GM18517 (cell line): ENCODE measurements around the gene CWF19L1.
"Not testable (repeated sequence)": the region's sequence is repeated elsewhere in the genome, so short reads cannot be mapped to it uniquely, and the experiment has no call there.

Source experiments
- ATAC-seq: cut with Tn5 transposase; IDR thresholded peaks from one replicate; pipeline ENCODE4 v1.9.1; 2021; ENCODE audit warnings: mild to moderate bottlenecking, moderate library complexity; ENCODE audit not compliant: unreplicated experiment

The CWF19L1 gene

GRCh38 chr10:100267239-100268104 is at the start of gene CWF19L1:
Gene CWF19L1, minus strand, starts transcription at chr10:100267638. Its CDS starts 45 bp downstream, at chr10:100267593.
- peak; percentile 70 for ATAC-seq

- no peak for ATAC-seq
Measured at GRCh38 chr10:100315615-100316014, 48.2 kb upstream of the CWF19L1 start.

GRCh38 chr10:100311298-100311697 is 43.9 kb upstream of the CWF19L1 start:
- ATAC-seq = no peak

DNA sequence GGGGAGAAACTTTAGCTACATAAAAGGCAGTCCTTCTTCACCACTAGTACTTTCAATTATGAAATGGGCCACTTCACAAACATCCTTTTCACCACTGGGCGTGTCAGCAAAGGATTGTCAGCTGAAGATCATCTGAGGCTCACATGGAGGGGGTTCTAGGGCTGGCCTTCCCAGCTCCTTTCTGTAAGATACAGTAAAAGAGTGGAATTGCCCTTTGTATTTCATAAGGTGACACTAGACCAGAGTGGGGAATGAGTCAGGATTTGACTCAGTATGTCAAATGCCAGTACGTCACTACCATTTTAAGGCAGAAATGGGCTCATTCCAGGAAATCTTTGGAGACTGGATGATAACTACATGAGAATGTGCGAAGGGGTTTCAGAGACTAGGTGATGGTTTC is 40.2 kb upstream of the CWF19L1 start:
- no peak for ATAC-seq

GRCh38 chr10:100306861-100307260 is 39.4 kb upstream of the CWF19L1 start:
- ATAC-seq = no peak

- ATAC-seq = no peak
Measured at GRCh38 chr10:100304414-100304813, 37.0 kb upstream of the CWF19L1 start.

DNA sequence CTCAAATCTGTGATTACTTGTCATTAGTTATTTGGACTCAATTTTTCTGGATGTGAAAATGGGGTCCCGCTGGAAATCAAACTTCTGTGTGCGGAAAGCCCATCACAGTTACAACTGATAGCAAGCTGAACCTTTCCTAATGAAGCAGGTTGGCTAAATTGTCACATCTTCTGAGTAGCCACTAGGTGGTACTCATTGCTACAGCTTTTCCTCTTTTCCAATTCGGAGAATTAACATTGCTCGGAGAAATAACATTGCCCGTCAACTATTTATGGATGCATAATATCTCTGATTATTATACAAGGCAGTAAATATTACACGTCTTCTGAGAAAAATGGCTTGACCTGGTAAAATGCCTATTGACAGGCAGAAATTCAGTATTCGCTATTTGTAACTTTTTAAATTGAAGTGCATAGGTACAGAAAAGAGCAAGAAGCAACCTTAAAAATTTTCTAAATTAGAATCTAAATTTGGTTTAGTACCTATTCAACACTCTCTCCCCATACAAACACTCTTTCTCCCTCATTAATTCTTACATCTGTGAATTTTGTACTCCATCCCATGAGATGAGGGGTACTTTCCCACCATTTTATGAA is 36.4 kb upstream of the CWF19L1 start:
- ATAC-seq = no peak

GRCh38 chr10:100301123-100301522 is 33.7 kb upstream of the CWF19L1 start:
- ATAC-seq = not testable (repeated sequence)

DNA sequence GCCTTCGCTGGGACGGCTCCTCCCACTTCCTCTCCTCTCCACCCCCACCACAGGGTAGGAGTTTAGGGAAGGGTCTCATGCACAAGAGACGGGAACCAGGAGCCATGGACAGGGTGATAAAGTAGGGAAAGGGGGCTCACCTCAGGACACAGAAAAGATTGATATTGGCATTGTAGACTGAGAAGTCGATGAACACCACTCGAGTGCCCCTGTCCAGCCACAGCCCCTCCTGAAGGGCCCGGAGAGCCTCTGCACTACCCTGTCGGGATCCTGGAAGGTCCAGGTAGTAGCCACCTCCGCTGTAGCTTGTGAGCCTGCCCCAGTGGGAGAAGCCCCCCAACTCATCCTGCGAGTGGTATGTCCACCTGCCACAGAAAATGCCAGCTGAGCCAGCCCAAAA is 29.8 kb upstream of the CWF19L1 start:
- no peak for ATAC-seq

GRCh38 chr10:100293066-100293465 is 25.6 kb upstream of the CWF19L1 start:
- ATAC-seq = no peak

- ATAC-seq = not testable (repeated sequence)
Measured at GRCh38 chr10:100292300-100292699, 24.9 kb upstream of the CWF19L1 start.

- no peak for ATAC-seq
Measured at GRCh38 chr10:100291356-100291755, 23.9 kb upstream of the CWF19L1 start.

GRCh38 chr10:100289641-100290040 is 22.2 kb upstream of the CWF19L1 start:
- no peak for ATAC-seq

DNA sequence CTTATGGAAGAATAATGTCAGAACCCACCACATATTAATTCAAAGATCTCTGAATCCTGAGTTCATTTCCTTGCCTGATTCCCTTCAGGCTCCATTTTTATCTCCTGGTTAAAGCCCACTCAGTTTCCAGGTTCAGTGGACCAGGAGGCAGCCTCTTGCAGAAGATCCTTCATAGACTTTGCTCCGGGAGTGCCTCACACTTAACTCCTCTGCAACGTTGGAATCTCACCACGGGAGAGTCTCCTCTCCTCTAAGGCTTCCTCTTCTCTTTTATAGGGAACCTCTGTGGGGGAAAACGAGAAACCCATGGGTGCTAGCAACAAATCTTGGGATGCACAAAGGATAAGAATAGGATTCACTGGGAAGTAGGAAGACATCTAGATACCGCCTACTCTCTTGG is 20.8 kb upstream of the CWF19L1 start:
- no peak for ATAC-seq

GRCh38 chr10:100287756-100288155 is 20.3 kb upstream of the CWF19L1 start:
- no peak for ATAC-seq

- ATAC-seq = peak; percentile 87
Measured at GRCh38 chr10:100286051-100287033, 18.9 kb upstream of the CWF19L1 start, which contains the start of gene BLOC1S2. Gene BLOC1S2, minus strand, starts transcription at chr10:100286680. Its CDS starts 21 bp downstream, at chr10:100286659.

- not testable (repeated sequence) for ATAC-seq
Measured at GRCh38 chr10:100285326-100285725, 17.9 kb upstream of the CWF19L1 start.

- ATAC-seq = no peak
Measured at GRCh38 chr10:100282907-100283306, 15.5 kb upstream of the CWF19L1 start.

GRCh38 chr10:100276971-100277370 is 9.5 kb upstream of the CWF19L1 start:
- not testable (repeated sequence) for ATAC-seq

DNA sequence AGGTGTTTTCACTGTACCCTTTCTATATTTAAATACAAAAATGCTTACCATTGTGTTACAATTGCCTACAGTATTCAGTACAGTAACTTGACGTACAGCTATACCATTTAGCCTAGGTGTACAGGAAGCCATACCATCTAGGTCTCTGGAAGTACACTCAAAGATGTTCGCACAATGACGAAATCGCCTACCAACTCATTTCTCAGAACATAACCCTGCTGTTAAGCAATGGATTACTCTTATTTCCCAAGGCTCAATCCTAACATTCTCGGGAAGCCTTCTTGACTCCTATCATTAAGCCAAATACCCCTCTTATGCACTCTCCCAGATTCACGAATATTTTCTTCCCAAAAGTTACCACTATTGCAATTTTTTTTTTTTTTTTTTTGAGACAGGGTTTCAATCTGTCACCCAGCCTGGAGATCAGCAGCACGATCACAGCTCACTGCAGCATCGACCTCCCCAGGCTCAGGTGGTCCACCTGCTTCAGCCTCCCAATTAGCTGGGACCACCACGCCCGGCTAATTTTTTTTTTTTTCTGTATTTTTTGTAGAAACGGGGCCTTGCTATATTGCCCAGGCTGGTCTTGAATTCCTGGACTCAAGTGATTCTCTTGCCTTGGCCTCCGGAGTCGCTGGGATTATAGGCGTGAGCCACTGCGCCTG is 1.5 kb downstream of the CWF19L1 start:
- no peak for ATAC-seq
